ENCODE results near the gene ORAI2.
"Not testable (repeated sequence)": the region's sequence is repeated elsewhere in the genome, so short reads cannot be mapped to it uniquely, and the experiment has no call there.

ORAI2 gene

GRCh38 chr7:102407910-102408309 is 25.5 kb upstream of the ORAI2 start:
- H3K27me3 Mint-ChIP-seq: no peaks in the 10 kb centered on the region
- peak overlapping the region; percentile 61 for H3K27ac Mint-ChIP-seq
- peaks cover 12% of the 10 kb centered on the region for H3K4me1 Mint-ChIP-seq (ENCODE audit: low read depth)
- no peak for DNase-seq
- no peak overlapping the region for H3K4me3 Mint-ChIP-seq
- H3K36me3 Mint-ChIP-seq (ENCODE audit: low read depth): peaks cover 98% of the 10 kb centered on the region
- H3K9me3 Mint-ChIP-seq: no peaks in the 10 kb centered on the region

DNA sequence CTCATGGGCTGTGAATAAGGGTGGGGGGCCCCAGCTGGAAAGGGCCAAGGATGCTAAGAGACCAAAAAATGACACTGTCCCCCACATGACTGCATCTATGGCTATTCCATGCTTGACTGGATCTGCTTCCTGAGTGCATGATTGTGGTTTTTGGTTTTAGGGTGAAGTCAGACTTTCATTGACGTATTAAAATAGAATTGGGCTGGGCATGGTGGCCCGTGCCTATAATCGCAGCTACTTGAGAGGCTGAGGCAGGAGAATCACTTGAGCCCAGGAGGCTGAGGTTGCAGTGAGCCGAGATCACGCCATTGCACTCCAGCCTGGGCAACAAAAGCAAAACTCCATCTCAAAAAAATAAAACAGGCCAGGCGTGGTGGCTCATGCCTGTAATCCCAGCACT is 24.8 kb upstream of the ORAI2 start:
- peaks cover 12% of the 10 kb centered on the region for H3K4me1 Mint-ChIP-seq (ENCODE audit: low read depth)
- H3K9me3 Mint-ChIP-seq, H3K27me3 Mint-ChIP-seq, DNase-seq, H3K4me3 Mint-ChIP-seq: not testable (repeated sequence)
- H3K27ac Mint-ChIP-seq: peak overlapping the region; percentile 61
- peaks cover 97% of the 10 kb centered on the region for H3K36me3 Mint-ChIP-seq (ENCODE audit: low read depth)

DNA sequence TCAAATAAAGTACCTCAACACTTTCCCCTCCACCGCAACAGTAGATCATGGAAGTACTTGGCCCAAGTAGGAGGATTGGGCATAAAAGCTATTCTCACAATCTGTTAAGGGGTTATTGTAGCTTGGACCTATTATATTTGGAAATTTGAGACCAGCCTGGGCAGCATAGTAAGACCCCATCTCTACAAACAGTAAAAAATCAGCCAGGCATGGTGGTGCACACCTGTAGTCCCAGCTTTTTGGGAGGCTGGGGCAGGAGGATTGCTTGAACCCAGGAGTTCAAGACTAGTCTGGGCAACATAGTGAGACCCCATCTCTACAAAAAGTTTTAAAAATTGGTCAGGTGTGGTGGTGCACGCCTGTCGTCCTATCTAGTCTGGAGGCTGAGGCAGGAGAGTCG is 24.0 kb upstream of the ORAI2 start:
- Mint-ChIP-seq H3K9me3 (no peaks in the 10 kb centered on the region), H3K36me3 (ENCODE audit: low read depth) (peaks cover 97% of the 10 kb centered on the region), H3K4me1 (ENCODE audit: low read depth) (peaks cover 12% of the 10 kb centered on the region), H3K27me3 (no peaks in the 10 kb centered on the region), H3K27ac (peak overlapping the region; percentile 32), H3K4me3 (no peak overlapping the region)
- no peak for DNase-seq

DNA sequence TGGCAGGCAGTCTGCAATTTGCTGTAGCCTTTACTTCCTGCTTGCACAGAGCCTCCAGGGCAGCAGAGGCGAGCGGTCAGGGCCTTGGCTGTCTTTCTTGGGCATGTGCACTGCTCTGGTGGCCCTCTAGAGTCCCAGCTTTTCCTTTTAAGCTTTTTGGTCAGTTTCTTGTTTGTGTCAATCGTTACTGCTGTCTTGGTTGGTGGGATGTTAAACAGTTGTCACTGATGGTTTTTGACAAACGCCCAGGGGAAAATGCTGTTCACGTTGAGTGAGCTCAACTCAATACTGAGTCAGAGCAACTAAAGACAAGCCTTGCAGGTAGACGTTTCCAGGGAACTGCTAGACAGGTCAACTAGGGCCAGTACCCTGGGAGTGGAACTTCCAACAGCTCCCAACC is 23.3 kb upstream of the ORAI2 start:
- H3K4me3 Mint-ChIP-seq: no peak overlapping the region
- peak overlapping the region; percentile 11 for H3K27ac Mint-ChIP-seq
- H3K9me3 Mint-ChIP-seq: no peaks in the 10 kb centered on the region
- DNase-seq: no peak
- H3K36me3 Mint-ChIP-seq (ENCODE audit: low read depth): peaks cover 95% of the 10 kb centered on the region
- H3K4me1 Mint-ChIP-seq (ENCODE audit: low read depth): peaks cover 16% of the 10 kb centered on the region
- no peaks in the 10 kb centered on the region for H3K27me3 Mint-ChIP-seq

GRCh38 chr7:102410918-102411317 is 22.5 kb upstream of the ORAI2 start:
- peaks cover 24% of the 10 kb centered on the region for H3K4me1 Mint-ChIP-seq (ENCODE audit: low read depth)
- no peak overlapping the region for H3K4me3 Mint-ChIP-seq
- peak overlapping the region; percentile 64 for H3K27ac Mint-ChIP-seq
- peaks cover 95% of the 10 kb centered on the region for H3K36me3 Mint-ChIP-seq (ENCODE audit: low read depth)
- no peaks in the 10 kb centered on the region for H3K9me3 Mint-ChIP-seq
- H3K27me3 Mint-ChIP-seq: no peaks in the 10 kb centered on the region
- DNase-seq: no peak

DNA sequence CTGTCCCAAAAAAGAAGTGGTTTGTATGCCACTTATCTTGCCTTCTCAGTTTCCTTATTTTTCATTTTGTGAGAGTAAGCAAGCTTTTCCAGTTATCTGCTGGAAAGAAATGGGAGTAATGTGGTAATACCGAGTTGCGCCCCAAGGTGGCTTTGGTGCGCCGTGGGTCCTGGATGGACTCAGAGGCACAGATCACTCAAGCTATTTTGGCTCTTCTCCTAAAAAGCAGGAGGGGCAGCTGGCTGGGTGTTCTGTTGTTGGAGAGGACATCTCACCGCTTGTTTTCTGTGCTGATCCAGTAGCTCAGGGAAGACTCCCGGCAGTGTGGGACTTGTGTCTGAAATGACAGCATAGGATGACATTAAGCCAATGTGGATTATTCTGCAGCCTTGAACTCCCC is 20.8 kb upstream of the ORAI2 start:
- Mint-ChIP-seq H3K4me1 (ENCODE audit: low read depth) (peaks cover 40% of the 10 kb centered on the region), H3K27ac (peak overlapping the region; percentile 59), H3K36me3 (ENCODE audit: low read depth) (peaks cover 93% of the 10 kb centered on the region), H3K27me3 (no peaks in the 10 kb centered on the region), H3K9me3 (no peaks in the 10 kb centered on the region), H3K4me3 (no peak overlapping the region)
- peak; percentile 55 for DNase-seq

DNA sequence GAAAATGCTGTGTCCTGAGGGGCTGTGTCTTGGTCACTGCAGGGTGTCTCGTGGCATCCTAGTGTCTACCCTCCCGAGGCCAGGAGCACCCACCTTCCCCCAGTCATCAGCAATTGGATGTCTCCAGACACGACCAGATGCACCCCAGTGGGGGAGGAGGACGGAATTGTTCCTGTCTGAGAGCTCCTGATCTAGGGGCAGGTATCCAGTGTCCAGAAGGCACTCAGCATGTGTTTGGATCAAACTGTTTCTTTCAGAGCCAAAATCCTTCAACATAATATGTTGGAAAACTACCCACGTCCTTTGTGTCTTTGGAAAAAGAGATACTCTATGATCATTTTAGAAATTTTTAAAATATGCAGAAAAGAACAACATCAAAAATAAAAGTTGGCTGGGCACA is 20.3 kb upstream of the ORAI2 start:
- peak overlapping the region; percentile 59 for H3K27ac Mint-ChIP-seq
- peaks cover 37% of the 10 kb centered on the region for H3K4me1 Mint-ChIP-seq (ENCODE audit: low read depth)
- no peaks in the 10 kb centered on the region for H3K9me3 Mint-ChIP-seq
- H3K36me3 Mint-ChIP-seq (ENCODE audit: low read depth): peaks cover 89% of the 10 kb centered on the region
- DNase-seq: no peak
- H3K4me3 Mint-ChIP-seq: no peak overlapping the region
- H3K27me3 Mint-ChIP-seq: no peaks in the 10 kb centered on the region

DNA sequence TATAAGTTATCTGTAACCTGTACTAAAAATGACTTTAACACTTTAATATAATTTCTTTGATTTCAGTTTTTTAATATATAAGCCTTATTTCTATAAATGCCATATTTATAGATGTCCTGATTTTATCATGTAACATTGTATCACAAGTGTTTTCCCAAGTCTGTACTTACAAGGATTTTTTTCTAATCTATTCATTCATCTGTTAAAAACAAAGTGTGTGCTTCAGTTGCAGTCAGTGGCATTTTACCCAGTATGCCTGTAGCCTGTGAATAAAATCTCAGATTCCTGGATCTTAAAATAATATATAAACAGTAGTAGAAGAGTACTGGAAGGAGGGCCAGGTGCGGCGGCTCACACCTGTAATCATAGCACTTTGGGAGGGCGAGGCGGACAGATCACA is 19.8 kb upstream of the ORAI2 start:
- Mint-ChIP-seq H3K27me3 (no peaks in the 10 kb centered on the region), H3K4me3 (no peak overlapping the region), H3K36me3 (ENCODE audit: low read depth) (peaks cover 89% of the 10 kb centered on the region), H3K27ac (peak overlapping the region; percentile 66), H3K9me3 (no peaks in the 10 kb centered on the region), H3K4me1 (ENCODE audit: low read depth) (peaks cover 42% of the 10 kb centered on the region)
- DNase-seq: no peak

DNA sequence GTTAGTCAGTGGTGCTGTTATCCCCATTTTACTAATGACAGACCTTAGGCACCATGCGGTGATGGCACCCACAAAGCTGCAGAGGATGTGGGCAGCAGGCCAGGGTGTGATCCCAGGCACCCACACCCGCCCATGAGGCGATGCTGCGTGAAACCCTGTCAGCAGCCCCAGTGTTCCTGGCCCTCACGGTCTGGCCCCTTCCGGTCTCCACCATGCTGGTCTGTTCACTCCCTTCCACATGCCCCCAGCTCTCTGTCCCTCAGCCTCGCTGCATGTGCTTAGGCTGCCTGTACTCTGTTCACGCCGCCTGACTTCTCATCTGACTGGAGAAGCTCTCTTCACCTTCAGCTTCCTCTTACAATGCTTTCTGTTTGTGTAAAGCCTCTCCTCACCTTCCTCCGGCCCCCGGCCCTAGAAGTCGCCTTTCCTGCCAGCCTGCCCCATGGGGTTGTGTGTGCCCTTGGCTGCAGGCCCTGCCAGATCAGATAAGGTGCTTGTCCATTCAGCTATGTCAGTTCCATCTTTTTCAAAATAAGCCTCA is 17.6 kb upstream of the ORAI2 start:
- H3K27ac Mint-ChIP-seq: peak overlapping the region; percentile 94
- H3K4me1 Mint-ChIP-seq (ENCODE audit: low read depth): peaks cover 59% of the 10 kb centered on the region
- H3K9me3 Mint-ChIP-seq: no peaks in the 10 kb centered on the region
- H3K4me3 Mint-ChIP-seq: peak overlapping the region; percentile 55
- H3K27me3 Mint-ChIP-seq: no peaks in the 10 kb centered on the region
- peaks cover 87% of the 10 kb centered on the region for H3K36me3 Mint-ChIP-seq (ENCODE audit: low read depth)
- DNase-seq: peak; percentile 78

GRCh38 chr7:102416406-102416805 is 17.0 kb upstream of the ORAI2 start:
- Mint-ChIP-seq H3K27ac (peak overlapping the region; percentile 94), H3K9me3 (no peaks in the 10 kb centered on the region), H3K4me1 (ENCODE audit: low read depth) (peaks cover 64% of the 10 kb centered on the region), H3K27me3 (no peaks in the 10 kb centered on the region), H3K36me3 (ENCODE audit: low read depth) (peaks cover 87% of the 10 kb centered on the region), H3K4me3 (peak overlapping the region; percentile 55)
- DNase-seq: no peak

GRCh38 chr7:102417105-102417504 is 16.3 kb upstream of the ORAI2 start:
- H3K4me3 Mint-ChIP-seq: no peak overlapping the region

GRCh38 chr7:102418592-102418991 is 14.8 kb upstream of the ORAI2 start:
- Mint-ChIP-seq H3K36me3 (ENCODE audit: low read depth) (peaks cover 82% of the 10 kb centered on the region), H3K4me3 (no peak overlapping the region), H3K9me3 (no peaks in the 10 kb centered on the region), H3K27ac (peak overlapping the region; percentile 68), H3K4me1 (ENCODE audit: low read depth) (peaks cover 66% of the 10 kb centered on the region), H3K27me3 (no peaks in the 10 kb centered on the region)
- DNase-seq: no peak

More at GRCh38 chr7:102417105-102417504, 16.3 kb upstream of the ORAI2 start:
- Mint-ChIP-seq H3K36me3 (ENCODE audit: low read depth) (peaks cover 85% of the 10 kb centered on the region), H3K9me3 (no peaks in the 10 kb centered on the region), H3K4me1 (ENCODE audit: low read depth) (peaks cover 68% of the 10 kb centered on the region), H3K27ac (peak overlapping the region; percentile 94), H3K27me3 (no peaks in the 10 kb centered on the region)
- no peak for DNase-seq

DNA sequence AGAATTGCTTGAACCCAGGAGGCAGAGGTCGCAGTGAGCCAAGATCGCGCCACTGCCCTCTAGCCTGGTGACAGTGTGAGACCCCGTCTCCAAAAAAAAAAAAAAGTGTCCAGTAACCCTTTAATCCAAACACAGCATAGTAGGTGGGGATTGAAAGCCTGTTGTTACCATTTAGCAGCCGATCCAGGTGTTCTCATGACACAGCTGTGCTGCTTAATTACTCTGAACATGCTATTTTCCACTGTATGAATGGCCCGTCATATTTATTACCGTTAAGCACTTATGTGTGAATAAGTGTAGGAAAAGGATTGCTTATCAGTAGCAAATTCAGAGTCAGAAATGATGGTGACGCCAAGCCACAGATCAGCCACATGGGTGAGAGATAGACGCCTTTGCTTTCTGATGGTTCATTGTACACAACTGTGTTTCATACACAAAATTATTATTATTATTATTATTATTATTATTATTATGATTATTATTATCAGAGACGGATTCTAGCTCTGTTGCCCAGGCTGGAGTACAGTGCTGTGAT is 11.6 kb upstream of the ORAI2 start:
- Mint-ChIP-seq H3K4me1 (ENCODE audit: low read depth) (peaks cover 69% of the 10 kb centered on the region), H3K27ac (no peak overlapping the region), H3K36me3 (ENCODE audit: low read depth) (peaks cover 82% of the 10 kb centered on the region), H3K27me3 (no peaks in the 10 kb centered on the region), H3K9me3 (no peaks in the 10 kb centered on the region), H3K4me3 (no peak overlapping the region)
- no peak for DNase-seq

DNA sequence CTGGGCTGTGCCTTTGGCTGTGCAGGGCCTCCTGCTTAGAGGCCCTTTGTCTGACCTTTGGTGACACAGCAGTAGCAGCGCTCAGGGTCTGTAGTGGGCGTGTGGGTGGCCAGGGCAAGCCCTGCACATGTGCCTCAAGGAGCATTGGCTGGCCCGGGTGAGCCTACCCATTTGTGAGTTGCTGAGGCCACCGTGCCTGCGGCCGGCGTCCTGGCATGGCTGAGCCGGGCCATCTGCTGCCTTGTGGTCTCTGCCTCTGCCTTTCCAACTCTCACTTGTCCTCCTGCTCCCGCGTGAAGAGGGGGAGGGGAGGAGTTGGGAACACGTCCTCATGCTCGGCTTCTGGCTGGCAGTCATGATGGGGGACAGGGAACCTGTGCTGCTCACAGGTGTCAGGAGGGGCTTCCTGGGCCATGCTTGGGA is 9.2 kb upstream of the ORAI2 start:
- peaks cover 79% of the 10 kb centered on the region for H3K36me3 Mint-ChIP-seq (ENCODE audit: low read depth)
- H3K4me3 Mint-ChIP-seq: no peak overlapping the region
- peak overlapping the region; percentile 63 for H3K27ac Mint-ChIP-seq

GRCh38 chr7:102424787-102425218 is 8.6 kb upstream of the ORAI2 start:
- Mint-ChIP-seq H3K27me3 (no peaks in the 10 kb centered on the region), H3K4me3 (no peak overlapping the region)

More for the DNA sequence above, 9.2 kb upstream of the ORAI2 start:
- H3K9me3 Mint-ChIP-seq: no peaks in the 10 kb centered on the region
- peaks cover 70% of the 10 kb centered on the region for H3K4me1 Mint-ChIP-seq (ENCODE audit: low read depth)
- H3K27me3 Mint-ChIP-seq: no peaks in the 10 kb centered on the region
- DNase-seq: no peak

More at GRCh38 chr7:102424787-102425218, 8.6 kb upstream of the ORAI2 start:
- no peak for DNase-seq
- Mint-ChIP-seq H3K36me3 (ENCODE audit: low read depth) (peaks cover 79% of the 10 kb centered on the region), H3K9me3 (no peaks in the 10 kb centered on the region), H3K4me1 (ENCODE audit: low read depth) (peaks cover 73% of the 10 kb centered on the region), H3K27ac (peak overlapping the region; percentile 98)

Data from activated T-cell treated with anti-CD3 and anti-CD28 coated beads, Interleukin-2, amount 50 U/mL, for 24 hours (primary cell).